Esophagus muscularis mucosa (tissue), 4 donors: ENCODE measurements around the gene SH3D21. TPM values are rescaled to one million over a fixed set of nuclear protein-coding genes. Genes with fewer than 3 reads are reported as not detected.

Source experiments
- DNase-seq: peaks from one replicate; pipeline ENCODE4 v3.0.0-alpha.2; 2017; ENCODE audit errors: extremely low spot score
- H3K27ac ChIP-seq, 4 donors: fragments of 200-600 bp; sonication (generic); replicated peaks in 1 of 4; 1 replicate in 3 of 4; 2 replicates in 1 of 4; pipeline ENCODE4 v1.5.1; 2016 to 2019; ENCODE audit warnings: mild to moderate bottlenecking in 1 of 4
- H3K27me3 ChIP-seq, 4 donors: fragments of 200-600 bp; sonication (generic); one replicate each; pipeline versions ENCODE4 v1.5.1 to v1.6.0; 2016 to 2019
- H3K36me3 ChIP-seq, 4 donors: fragments of 200-600 bp; sonication (generic); one replicate each; pipeline ENCODE4 v1.5.1; 2016 to 2019
- H3K4me1 ChIP-seq, 4 donors: fragments of 200-600 bp; sonication (generic); one replicate each; pipeline ENCODE4 v1.5.1; 2016 to 2019
- H3K4me3 ChIP-seq, 4 donors: fragments of 200-600 bp; sonication (generic); 1 replicate in 2 of 4; 2 replicates in 2 of 4; pipeline ENCODE4 v1.5.1; 2016 to 2019; ENCODE audit warnings: mild to moderate bottlenecking in 4 of 4, moderate library complexity in 1 of 4
- H3K9me3 ChIP-seq, 4 donors: fragments of 200-600 bp; sonication (generic); 1 replicate in 3 of 4; 2 replicates in 1 of 4; pipeline ENCODE4 v1.5.1; 2016 to 2019
- EP300 ChIP-seq: sonication (generic); formaldehyde crosslinking; IDR thresholded peaks from one replicate; pipeline ENCODE4 v1.6.1; 2017; ENCODE audit warnings: antibody characterized with exemption
- POLR2A ChIP-seq: fragments of 450-650 bp; IDR thresholded peaks from one replicate; pipeline ENCODE4 v1.6.1; 2017; ENCODE audit warnings: antibody characterized with exemption, moderate library complexity, mild to moderate bottlenecking, low read depth
- POLR2AphosphoS5 ChIP-seq, 2 donors: sonication (generic); formaldehyde crosslinking; IDR thresholded peaks; one replicate each; pipeline ENCODE4 v1.6.1; 2017; ENCODE audit warnings: antibody characterized with exemption in 2 of 2
- WGBS: methylation state at CpG from one replicate; pipeline ENCODE4 v1.1.5; 2018; 5-methylcytosine and 5-hydroxymethylcytosine counted together
- intact Hi-C: fragments of 100-400 bp; cut with DNase I; formaldehyde crosslinking; loops from one replicate; pipeline ENCODE4 v1.15.1; 2023
- total RNA-seq, 4 donors: library from RNA; depleted of rRNA; stranded (reverse); fragments of >200 nt; gene quantifications; one replicate each; pipeline versions ENCODE4 v1.1.0 to v1.2.1, GENCODE V29; 2016
- TF ChIP-seq, protein P1 (sequence below), 3 experiments: fragments of 200-600 bp in 2 of 3; fragments of 450-650 bp in 1 of 3; sonication (generic) in 2 of 3; IDR thresholded peaks; one replicate each; pipeline ENCODE4 v1.5.1; 2017 to 2019; ENCODE audit warnings: antibody characterized with exemption in 3 of 3, mild to moderate bottlenecking in 2 of 3, moderate library complexity in 1 of 3

SH3D21 gene
- total RNA-seq, 4 donors from 2014 or later: 0.26 to 2.0 (median 1.1) TPM

DNA sequence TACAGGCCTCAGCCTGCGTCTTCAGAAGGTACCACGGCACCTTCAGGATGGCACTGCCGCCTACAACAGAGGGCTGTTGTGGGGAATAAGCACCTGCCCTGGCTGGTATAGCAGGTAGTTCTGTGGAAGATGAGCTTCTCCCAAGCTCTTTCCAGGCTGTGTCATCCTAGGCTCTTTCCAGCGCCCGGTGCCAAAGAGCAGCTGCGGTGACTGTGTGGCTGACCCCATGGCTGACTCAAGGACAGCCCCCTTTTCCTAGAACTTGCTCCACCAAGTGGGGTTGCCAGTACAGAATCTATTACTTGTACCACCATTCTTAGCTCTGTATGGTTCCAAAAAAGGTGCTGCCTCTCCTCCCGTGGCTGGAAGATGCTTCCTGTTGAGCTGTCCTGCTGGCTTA lies 39.2 kb downstream of the SH3D21 start:
- intact Hi-C loops: no loop called here
- Histone ChIP-seq H3K4me3 (no peak overlapping the region), H3K4me1 (peaks cover 11 to 28% (median 25%) of the 10 kb centered on the region in 4 donors), H3K27me3 (no peaks in the 10 kb centered on the region), H3K9me3 (no peaks in the 10 kb centered on the region), H3K27ac (no peak overlapping the region), H3K36me3 (peaks cover 29 to 98% (median 87%) of the 10 kb centered on the region in 4 donors)
- no peak for DNase-seq
- TF ChIP-seq POLR2AphosphoS5 (IDR thresholded peaks at IDR 0.05) (no peak), POLR2A (no peak), EP300 (no peak)
- TF ChIP-seq, protein P1, sequence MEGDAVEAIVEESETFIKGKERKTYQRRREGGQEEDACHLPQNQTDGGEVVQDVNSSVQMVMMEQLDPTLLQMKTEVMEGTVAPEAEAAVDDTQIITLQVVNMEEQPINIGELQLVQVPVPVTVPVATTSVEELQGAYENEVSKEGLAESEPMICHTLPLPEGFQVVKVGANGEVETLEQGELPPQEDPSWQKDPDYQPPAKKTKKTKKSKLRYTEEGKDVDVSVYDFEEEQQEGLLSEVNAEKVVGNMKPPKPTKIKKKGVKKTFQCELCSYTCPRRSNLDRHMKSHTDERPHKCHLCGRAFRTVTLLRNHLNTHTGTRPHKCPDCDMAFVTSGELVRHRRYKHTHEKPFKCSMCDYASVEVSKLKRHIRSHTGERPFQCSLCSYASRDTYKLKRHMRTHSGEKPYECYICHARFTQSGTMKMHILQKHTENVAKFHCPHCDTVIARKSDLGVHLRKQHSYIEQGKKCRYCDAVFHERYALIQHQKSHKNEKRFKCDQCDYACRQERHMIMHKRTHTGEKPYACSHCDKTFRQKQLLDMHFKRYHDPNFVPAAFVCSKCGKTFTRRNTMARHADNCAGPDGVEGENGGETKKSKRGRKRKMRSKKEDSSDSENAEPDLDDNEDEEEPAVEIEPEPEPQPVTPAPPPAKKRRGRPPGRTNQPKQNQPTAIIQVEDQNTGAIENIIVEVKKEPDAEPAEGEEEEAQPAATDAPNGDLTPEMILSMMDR (IDR thresholded peaks at IDR 0.05): no peak
- WGBS: 87% methylated on average over 7 of the region's 7 CpGs

DNA sequence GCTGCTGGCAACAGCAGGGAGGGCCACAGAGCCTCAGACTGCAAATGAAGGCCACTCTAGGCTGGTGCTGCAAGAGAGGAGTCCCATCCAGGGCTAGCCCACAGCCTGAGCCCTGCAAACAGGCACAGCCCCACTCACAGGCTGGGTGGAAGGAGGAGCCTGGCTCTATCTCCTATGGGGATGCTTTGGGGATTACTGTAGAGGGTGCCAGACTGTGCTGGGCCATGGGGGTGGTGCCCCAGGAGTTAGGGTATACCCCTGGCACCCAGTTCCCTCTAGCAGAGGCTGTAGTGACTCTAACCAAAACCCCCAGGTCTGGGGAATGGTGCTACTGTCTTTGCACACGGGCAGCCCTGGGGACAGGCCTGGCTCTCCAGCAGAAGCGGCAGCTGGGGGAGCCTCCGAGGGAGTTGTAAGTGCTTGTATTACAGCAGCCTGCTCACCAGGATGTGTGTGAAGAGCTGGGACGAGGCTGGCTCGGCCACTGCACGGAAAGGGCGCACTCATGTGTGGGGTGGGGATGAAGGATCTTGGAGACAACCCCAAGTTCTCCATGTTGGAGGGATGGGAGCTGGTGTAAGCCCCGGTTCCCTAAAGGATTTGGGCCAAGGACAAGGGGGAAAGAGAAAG lies 40.7 kb downstream of the SH3D21 start:
- H3K4me3 ChIP-seq: no peak overlapping the region
- H3K27me3 ChIP-seq: no peaks in the 10 kb centered on the region
- WGBS: 94% methylated on average over 8 of the region's 8 CpGs
- H3K4me1 ChIP-seq: peaks cover 25 to 43% (median 40%) of the 10 kb centered on the region in 4 donors
- TF ChIP-seq POLR2AphosphoS5 (IDR thresholded peaks at IDR 0.05): no peak
- no peak for TF ChIP-seq EP300
- no peak for TF ChIP-seq POLR2A
- H3K36me3 ChIP-seq: peaks cover 26 to 90% (median 81%) of the 10 kb centered on the region in 4 donors
- no peak overlapping the region for H3K27ac ChIP-seq
- DNase-seq: no peak
- no peaks in the 10 kb centered on the region for H3K9me3 ChIP-seq
- intact Hi-C loops: no loop called here

DNA sequence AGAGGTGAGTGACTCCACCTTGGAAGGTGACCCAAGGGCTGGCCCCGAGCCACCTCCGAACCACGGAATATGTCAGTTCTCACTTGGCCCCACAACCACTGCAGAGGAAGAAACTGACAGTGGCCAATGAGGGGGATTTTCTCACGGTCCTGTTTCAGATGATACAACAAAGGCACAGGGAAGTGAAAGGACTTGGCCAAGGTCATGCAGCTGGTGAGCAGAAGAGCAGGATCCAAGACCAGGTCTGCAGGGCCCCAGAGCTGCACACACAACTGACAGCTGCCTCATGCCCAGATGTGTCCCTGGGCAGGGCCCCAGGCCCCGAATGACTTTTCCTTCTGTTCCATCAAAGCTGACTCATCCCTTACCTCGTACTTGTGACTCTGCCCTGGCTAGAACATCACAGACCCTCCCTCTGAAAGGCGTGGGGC lies 43.1 kb downstream of the SH3D21 start:
- no peak for DNase-seq
- Histone ChIP-seq H3K36me3 (peaks cover 35 to 91% (median 83%) of the 10 kb centered on the region in 4 donors), H3K27ac (peak overlapping the region in 3 of 4 donors; percentile 66 to 78 (median 71)), H3K27me3 (no peaks in the 10 kb centered on the region), H3K4me3 (no peak overlapping the region), H3K9me3 (no peaks in the 10 kb centered on the region), H3K4me1 (peaks cover 28 to 46% (median 42%) of the 10 kb centered on the region in 4 donors)
- WGBS: 82% methylated on average over 4 of the region's 7 CpGs
- intact Hi-C loops: no loop called here
- no peak for TF ChIP-seq EP300
- TF ChIP-seq, protein P1 (IDR thresholded peaks at IDR 0.05): no peak
- TF ChIP-seq POLR2A: no peak
- TF ChIP-seq POLR2AphosphoS5 (IDR thresholded peaks at IDR 0.05): no peak

DNA sequence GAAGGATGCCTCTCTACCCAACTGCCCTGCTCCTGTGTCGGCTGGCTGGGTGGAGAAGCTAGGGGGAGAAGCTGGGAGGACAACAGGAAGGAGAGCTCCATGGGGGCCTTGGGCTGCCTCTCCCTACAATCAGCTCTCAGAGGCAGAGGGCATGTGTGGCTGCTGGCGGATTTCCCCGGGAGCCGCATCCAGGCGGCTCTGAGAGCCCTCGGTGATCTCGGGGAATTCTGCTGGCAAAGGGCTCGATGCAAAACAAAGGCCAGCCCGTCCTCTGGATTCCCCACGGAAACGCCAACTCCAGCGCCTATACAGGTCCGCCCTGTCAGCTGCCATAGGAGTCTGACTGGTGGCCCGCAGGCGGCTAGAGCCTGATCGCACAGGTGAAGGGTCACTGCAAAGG lies 43.7 kb downstream of the SH3D21 start:
- no peaks in the 10 kb centered on the region for H3K9me3 ChIP-seq
- H3K27ac ChIP-seq: peak overlapping the region; percentile 66 to 78 (median 68)
- intact Hi-C loops: loop anchor here (2.0 kb wide), 1 partner anchor 57 kb away; no protein-coding TSS in a partner anchor
- WGBS: 84% methylated on average over 8 of the region's 16 CpGs
- no peaks in the 10 kb centered on the region for H3K27me3 ChIP-seq
- no peak overlapping the region for H3K4me3 ChIP-seq
- H3K36me3 ChIP-seq: peaks cover 41 to 91% (median 84%) of the 10 kb centered on the region in 4 donors
- H3K4me1 ChIP-seq: peaks cover 28 to 46% (median 42%) of the 10 kb centered on the region in 4 donors
- TF ChIP-seq POLR2A: no peak
- TF ChIP-seq, protein P1 (IDR thresholded peaks at IDR 0.05): no peak
- no peak for TF ChIP-seq EP300
- DNase-seq: no peak

DNA sequence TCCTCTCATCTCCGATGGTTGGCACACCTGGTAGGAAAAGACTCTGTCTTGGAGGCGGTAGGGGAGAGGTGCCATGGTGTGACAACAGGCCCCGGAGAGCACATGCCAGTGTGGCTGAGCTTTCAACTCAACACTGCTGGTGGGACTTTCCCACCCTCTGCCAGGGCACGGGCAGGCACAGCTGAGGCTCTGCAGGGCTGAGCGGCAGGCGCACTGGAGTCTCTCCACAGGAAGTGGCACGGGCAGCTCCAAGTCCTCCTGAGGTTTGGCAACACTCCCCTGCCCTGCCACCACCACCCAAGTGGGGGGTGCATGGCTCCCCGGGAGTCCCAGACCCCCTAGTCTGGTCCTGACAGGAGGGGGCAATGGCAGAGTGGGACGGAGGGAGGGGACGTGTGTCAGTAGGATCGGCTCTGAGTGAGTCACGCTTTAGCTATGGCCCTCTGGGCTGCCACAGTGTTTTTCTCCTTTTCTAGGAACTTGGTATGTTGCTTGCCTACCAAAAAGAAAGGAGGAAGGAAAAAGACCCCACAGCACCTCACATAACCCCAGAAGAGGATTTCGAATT lies 44.6 kb downstream of the SH3D21 start:
- H3K4me3 ChIP-seq: peak overlapping the region; percentile 6 to 41 (median 18)
- intact Hi-C loops: loop anchor here (2.0 kb wide), 1 partner anchor 58 kb away; no protein-coding TSS in a partner anchor
- peaks cover 39 to 91% (median 84%) of the 10 kb centered on the region in 4 donors for H3K36me3 ChIP-seq

More for the DNA sequence above, 44.6 kb downstream of the SH3D21 start:
- Histone ChIP-seq H3K9me3 (no peaks in the 10 kb centered on the region), H3K27me3 (no peaks in the 10 kb centered on the region), H3K4me1 (peaks cover 28 to 46% (median 42%) of the 10 kb centered on the region in 4 donors), H3K27ac (peak overlapping the region; percentile 66 to 78 (median 68))
- DNase-seq: no peak
- WGBS: 23% methylated on average over 7 of the region's 13 CpGs
- TF ChIP-seq POLR2A: no peak
- TF ChIP-seq EP300: no peak
- TF ChIP-seq, protein P1 (IDR thresholded peaks at IDR 0.05): no peak
- TF ChIP-seq POLR2AphosphoS5 (IDR thresholded peaks at IDR 0.05): peak in 1 of 2 donors; percentile 23
